Naive B cell (primary cell): ENCODE measurements around the gene MAP4K2. TPM values are rescaled to one million over a fixed set of nuclear protein-coding genes. Genes with fewer than 3 reads are reported as not detected.

Experiments
- ATAC-seq, 2 donors: fragments of 150-1000 bp; cut with Tn5 transposase; 2 replicates each; pipeline ENCODE4 v1.10.0; 2021; ENCODE audit warnings: low read depth in 2 of 2, mild to moderate bottlenecking in 2 of 2, moderate library complexity in 2 of 2
- DNase-seq: peaks from one replicate; pipeline ENCODE4 v3.0.0; 2022
- H3K27ac Mint-ChIP-seq, 6 donors: one replicate each; pipeline ENCODE4 v1.8.0; 2020 to 2022; ENCODE audit warnings: mild to moderate bottlenecking in 6 of 6, mixed read lengths in 6 of 6, moderate library complexity in 5 of 6, inconsistent platforms in 2 of 6
- H3K27me3 Mint-ChIP-seq, 3 donors: one replicate each; pipeline ENCODE4 v1.8.0; 2021 to 2022; ENCODE audit warnings: mixed read lengths in 3 of 3, mild to moderate bottlenecking in 1 of 3
- H3K36me3 Mint-ChIP-seq, 2 donors: one replicate each; pipeline ENCODE4 v1.8.0; 2020 to 2022; ENCODE audit warnings: mixed read lengths in 2 of 2, inconsistent platforms in 1 of 2, mild to moderate bottlenecking in 1 of 2
- H3K4me1 Mint-ChIP-seq, 3 donors: one replicate each; pipeline ENCODE4 v1.8.0; 2020 to 2022; ENCODE audit warnings: mixed read lengths in 3 of 3, inconsistent platforms in 1 of 3, mild to moderate bottlenecking in 1 of 3, moderate library complexity in 1 of 3
- H3K4me3 Mint-ChIP-seq, 8 donors: one replicate each; pipeline ENCODE4 v1.8.0; 2020 to 2022; ENCODE audit warnings: mild to moderate bottlenecking in 8 of 8, mixed read lengths in 8 of 8, moderate library complexity in 8 of 8, inconsistent platforms in 2 of 8
- H3K9me3 Mint-ChIP-seq, 7 donors: one replicate each; pipeline ENCODE4 v1.8.0; 2020 to 2022; ENCODE audit warnings: mixed read lengths in 7 of 7, mild to moderate bottlenecking in 5 of 7, inconsistent platforms in 2 of 7, moderate library complexity in 1 of 7
- polyA plus RNA-seq, 6 donors: library from polyadenylated mRNA; unstranded; fragments of 300-500 nt; fragmentation: Illumina TruSeq; gene quantifications; one replicate each; pipeline ENCODE4 v1.2.3, GENCODE V29; 2021; ENCODE audit warnings: low read depth in 6 of 6

MAP4K2 gene
- polyA plus RNA-seq, 6 donors from 2014 or later, result 29.8 to 65.0 (median 39.7) TPM

DNA sequence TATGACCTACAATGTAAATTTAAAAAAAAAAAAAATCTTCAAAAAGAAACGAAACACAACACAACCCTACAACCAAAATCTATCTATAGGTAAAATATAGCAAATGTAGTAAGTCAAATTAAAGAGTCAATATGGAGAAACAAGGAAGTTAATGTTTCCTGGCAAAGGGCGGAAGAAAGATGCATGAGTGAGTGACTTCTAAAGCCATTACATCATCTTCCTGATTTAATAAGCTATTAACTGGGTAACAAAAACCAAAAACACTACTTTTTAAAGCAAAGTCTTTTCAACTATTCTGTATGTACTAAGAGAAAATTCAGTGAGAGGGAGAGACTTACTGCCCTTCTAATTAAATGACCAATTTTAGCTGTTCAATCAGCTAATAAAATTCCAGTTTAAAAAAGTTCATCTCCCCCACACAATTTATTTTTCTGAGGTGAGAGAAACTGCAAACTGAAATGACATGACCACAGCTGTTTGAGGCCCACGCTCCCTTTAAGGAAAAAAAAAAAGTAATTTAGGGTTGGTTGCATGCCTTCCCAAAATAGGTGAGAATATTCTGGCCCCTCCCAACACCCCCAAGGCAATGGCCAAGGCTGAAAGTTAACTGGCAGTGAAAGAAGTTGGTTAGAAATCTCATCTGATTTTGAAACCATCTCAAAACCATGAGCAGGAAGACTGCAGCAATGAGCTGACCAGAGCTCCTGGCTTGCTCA is 30.6 kb downstream of the MAP4K2 start:
- Mint-ChIP-seq H3K9me3 (no peaks in the 10 kb centered on the region), H3K27me3 (no peaks in the 10 kb centered on the region), H3K4me1 (peaks cover 76 to 96% (median 82%) of the 10 kb centered on the region in 3 donors), H3K27ac (peak overlapping the region; percentile 84 to 99 (median 91)), H3K4me3 (peak overlapping the region; percentile 71 to 92 (median 78)), H3K36me3 (peaks cover 33 to 54% of the 10 kb centered on the region in 2 donors)
- ATAC-seq (peak; percentile 64 to 67), DNase-seq (peak; percentile 53)

DNA sequence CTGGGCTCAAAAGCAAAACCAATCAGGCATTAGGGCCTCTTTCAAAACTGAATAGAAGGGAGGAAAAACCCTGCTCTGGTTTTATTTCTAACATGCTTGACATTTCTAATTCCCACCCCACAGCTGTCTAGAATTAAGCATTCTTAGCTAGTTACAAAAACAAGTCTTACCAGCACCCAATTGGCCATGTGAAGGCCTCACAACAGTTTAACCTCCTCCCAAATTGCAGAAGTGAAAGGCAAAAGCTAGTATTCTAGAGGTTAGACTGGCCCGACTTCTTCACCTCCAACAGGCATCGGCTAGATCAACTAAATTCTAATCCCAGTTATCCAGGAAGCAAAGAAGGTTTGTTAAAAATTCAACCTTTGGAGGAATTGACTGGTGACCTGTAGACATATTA is 31.2 kb downstream of the MAP4K2 start:
- H3K9me3 Mint-ChIP-seq, result no peaks in the 10 kb centered on the region
- peaks cover 27 to 48% of the 10 kb centered on the region in 2 donors for H3K36me3 Mint-ChIP-seq
- H3K4me1 Mint-ChIP-seq, result peaks cover 70 to 96% (median 79%) of the 10 kb centered on the region in 3 donors
- ATAC-seq (peak; percentile 88 to 89), DNase-seq (peak; percentile 65)
- H3K27ac Mint-ChIP-seq, result peak overlapping the region; percentile 84 to 99 (median 91)
- H3K4me3 Mint-ChIP-seq, result peak overlapping the region; percentile 71 to 92 (median 78)
- no peaks in the 10 kb centered on the region for H3K27me3 Mint-ChIP-seq

DNA sequence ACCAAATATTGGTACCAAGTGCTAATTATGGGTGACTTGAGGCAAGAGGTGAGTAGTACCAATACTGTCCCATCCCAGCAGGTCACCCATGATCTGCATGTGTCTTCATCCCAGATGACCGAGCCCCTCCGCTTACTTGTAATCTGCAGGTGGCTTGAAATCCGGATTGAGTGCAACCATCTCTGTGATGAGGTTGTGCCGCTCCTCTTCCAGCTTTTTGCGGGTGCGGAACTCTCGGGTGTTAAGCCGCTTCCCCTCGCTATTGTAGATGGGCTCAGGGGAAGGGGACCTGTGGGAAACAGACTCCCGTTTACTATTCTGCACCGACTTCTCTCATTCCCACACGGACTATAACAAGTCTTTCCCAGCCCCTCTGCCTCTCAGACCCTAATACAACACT is 32.9 kb downstream of the MAP4K2 start:
- H3K4me3 Mint-ChIP-seq, result peak overlapping the region in 6 of 8 donors; percentile 43 to 81 (median 72)
- H3K27me3 Mint-ChIP-seq, result no peaks in the 10 kb centered on the region
- H3K36me3 Mint-ChIP-seq, result peaks cover 20 to 35% of the 10 kb centered on the region in 2 donors
- DNase-seq (no peak), ATAC-seq (no peak)
- H3K4me1 Mint-ChIP-seq, result peaks cover 65 to 89% (median 77%) of the 10 kb centered on the region in 3 donors
- H3K9me3 Mint-ChIP-seq, result no peaks in the 10 kb centered on the region
- H3K27ac Mint-ChIP-seq, result peak overlapping the region in 1 of 6 donors; percentile 93

DNA sequence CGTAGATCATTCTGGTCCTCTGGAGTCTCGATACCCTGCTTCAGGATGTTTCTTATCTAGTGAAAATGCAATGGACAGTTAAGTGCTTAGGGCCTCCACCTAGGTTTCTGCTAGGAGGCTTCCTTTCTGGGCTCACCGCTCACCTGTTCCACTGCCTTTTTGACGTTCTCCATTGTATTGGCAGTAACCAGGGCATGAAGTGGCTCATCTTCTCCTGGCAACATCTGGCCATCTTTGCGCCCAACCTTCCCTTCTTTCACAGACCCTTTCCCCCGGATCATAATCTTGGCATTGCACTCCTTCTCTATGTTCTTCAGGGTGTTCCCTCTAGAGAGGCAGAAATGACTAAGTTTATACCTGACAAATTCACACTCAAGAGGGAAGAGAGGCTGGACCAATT is 33.7 kb downstream of the MAP4K2 start:
- Mint-ChIP-seq H3K27ac (peak overlapping the region; percentile 51 to 95 (median 86)), H3K36me3 (peaks cover 29 to 41% of the 10 kb centered on the region in 2 donors), H3K9me3 (no peaks in the 10 kb centered on the region), H3K4me3 (peak overlapping the region in 6 of 8 donors; percentile 24 to 59 (median 36)), H3K4me1 (peaks cover 71 to 89% (median 78%) of the 10 kb centered on the region in 3 donors), H3K27me3 (no peaks in the 10 kb centered on the region)
- ATAC-seq (no peak), DNase-seq (no peak)

DNA sequence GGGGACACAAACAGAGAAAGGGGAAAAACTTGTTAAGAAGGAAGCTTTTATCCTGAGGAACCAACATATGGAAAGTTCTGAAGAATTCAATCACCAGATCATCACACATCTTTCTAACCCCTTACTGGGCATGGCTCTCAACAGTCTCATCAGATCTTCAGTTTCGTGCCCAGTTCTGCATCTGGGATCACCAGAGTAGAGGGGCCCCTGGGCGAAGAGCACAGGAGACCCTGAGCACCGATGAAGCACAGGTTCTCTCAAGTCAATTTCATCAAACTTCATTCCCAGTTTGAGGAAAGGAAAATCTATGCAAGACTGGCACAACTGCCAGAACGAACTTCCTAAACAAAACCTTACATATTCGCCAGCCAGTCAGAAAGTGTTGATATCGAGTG is 34.7 kb downstream of the MAP4K2 start:
- DNase-seq (no peak), ATAC-seq (no peak)
- Mint-ChIP-seq H3K36me3 (peaks cover 29 to 44% of the 10 kb centered on the region in 2 donors), H3K4me1 (peaks cover 70 to 91% (median 82%) of the 10 kb centered on the region in 3 donors), H3K27ac (peak overlapping the region in 4 of 6 donors; percentile 20 to 90 (median 59)), H3K27me3 (no peaks in the 10 kb centered on the region), H3K9me3 (no peaks in the 10 kb centered on the region), H3K4me3 (peak overlapping the region in 6 of 8 donors; percentile 47 to 87 (median 62))

DNA sequence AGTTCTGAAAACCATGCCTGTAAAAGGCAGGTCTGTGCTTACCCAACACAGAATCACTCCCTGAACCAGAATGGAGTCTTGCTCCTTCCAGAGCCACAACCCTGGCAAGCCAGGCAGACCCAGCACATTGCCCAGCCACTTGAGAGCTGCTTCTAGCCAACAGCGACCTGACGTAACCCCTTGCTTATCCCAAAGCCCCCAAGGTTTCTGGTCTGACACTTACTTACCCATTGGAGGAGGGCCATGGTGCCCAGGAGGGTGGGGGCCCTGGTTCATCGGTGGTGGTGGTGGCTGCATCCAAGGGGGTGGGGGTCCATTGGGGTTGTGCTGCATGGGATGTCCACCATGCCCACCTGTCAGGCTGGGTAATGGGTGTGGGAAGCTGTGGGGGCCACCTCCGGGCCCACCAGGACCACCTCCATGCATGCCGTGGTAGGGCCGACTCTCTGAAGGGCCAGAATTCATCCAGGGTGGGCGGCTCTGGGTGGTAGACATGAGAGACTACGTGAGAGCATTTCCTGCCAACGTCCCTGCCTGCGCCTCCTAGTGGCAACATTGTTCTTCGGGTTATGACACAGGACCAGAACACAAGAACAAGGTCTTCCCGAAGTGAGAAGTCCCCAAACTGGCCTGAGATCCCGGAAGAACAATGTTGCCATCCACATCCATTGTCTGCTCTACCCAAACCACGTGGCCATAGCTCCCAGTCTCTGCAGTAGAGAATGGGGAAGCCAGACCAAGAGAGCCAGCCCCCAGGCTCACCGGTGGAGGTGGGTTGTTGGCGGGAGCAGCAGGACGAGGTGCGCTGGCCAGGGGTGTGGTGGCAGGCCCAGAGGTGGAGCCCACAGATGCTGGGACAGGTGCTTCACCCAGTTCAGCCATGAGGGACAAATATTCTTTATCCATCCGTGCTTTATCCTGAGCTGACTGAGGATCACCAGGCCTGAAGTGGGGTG is 35.4 kb downstream of the MAP4K2 start:
- H3K27ac Mint-ChIP-seq, result peak overlapping the region; percentile 81 to 93 (median 88)
- H3K4me3 Mint-ChIP-seq, result peak overlapping the region; percentile 56 to 87 (median 66)
- H3K27me3 Mint-ChIP-seq, result no peaks in the 10 kb centered on the region
- peaks cover 74 to 91% (median 86%) of the 10 kb centered on the region in 3 donors for H3K4me1 Mint-ChIP-seq
- DNase-seq (peak; percentile 72), ATAC-seq (peak in 1 of 2 donors; percentile 10)
- no peaks in the 10 kb centered on the region for H3K9me3 Mint-ChIP-seq
- peaks cover 29 to 50% of the 10 kb centered on the region in 2 donors for H3K36me3 Mint-ChIP-seq

DNA sequence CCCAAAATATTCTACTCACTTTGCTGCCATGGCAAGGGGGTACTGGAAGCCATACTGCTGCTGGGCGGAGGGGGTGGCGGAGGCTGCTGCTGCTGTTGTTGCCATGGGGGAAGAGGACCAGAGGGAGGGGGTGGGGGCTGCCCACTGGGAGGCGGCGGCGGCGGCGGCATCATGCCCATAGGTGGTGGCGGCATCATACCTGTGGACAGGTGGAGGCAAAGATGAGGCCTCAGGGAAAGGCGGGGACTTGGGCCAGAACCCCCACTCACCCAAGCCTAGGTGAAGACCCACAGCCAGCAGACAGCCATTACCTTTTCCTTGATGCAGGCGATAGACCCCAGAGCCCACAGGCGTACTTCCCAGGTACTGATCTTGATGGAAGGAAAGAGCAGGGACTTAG is 36.1 kb downstream of the MAP4K2 start:
- Mint-ChIP-seq H3K4me3 (peak overlapping the region in 3 of 8 donors; percentile 15 to 72 (median 35)), H3K9me3 (no peaks in the 10 kb centered on the region), H3K27me3 (no peaks in the 10 kb centered on the region), H3K27ac (peak overlapping the region in 5 of 6 donors; percentile 81 to 93 (median 88)), H3K36me3 (peaks cover 22 to 55% of the 10 kb centered on the region in 2 donors), H3K4me1 (peaks cover 76 to 91% (median 86%) of the 10 kb centered on the region in 3 donors)
- DNase-seq (no peak), ATAC-seq (no peak)

DNA sequence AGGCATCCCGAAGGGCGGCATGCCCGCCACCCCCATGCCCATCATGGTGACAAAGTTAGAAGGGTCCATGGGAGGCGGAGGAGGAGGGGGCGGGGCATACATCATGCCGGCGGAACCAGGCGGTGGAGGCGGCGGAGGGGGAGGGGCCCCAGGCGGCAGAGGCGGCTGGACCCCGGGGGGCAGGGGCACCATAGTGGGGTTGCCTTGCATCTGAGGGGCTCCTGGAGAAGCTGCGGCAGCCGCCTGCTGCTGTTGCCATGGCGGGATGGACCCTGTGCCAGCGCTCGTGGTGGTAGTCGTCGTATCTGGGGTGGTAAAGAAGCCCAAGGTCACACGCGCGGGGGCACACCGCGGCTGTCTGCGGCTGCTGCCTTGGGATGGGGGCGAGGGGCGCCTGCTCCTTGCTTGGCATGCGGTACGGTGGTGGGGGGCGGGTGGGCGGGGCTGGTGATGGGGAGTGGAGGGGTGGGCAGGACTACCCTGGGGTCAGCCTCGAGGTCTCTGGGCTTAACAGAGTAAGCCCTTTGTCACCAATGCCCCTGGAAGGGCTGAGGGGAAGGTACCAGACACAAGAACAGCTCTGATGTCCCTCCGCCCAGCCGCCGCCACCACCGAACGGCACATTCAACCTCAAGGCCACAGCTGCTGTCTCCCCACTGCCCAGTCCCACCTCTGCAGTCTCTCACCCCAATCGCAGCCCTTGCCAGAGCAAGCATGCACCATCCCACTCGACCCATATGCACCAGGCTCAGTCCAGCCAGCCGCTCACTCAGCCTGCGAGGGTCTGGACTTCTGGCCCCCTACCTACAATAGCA is 37.0 kb downstream of the MAP4K2 start:
- peak overlapping the region in 4 of 8 donors; percentile 41 to 87 (median 68) for H3K4me3 Mint-ChIP-seq
- no peak for ATAC-seq
- no peaks in the 10 kb centered on the region for H3K27me3 Mint-ChIP-seq
- DNase-seq, result no peak
- H3K27ac Mint-ChIP-seq, result peak overlapping the region; percentile 54 to 88 (median 68)
- peaks cover 22 to 53% of the 10 kb centered on the region in 2 donors for H3K36me3 Mint-ChIP-seq
- peaks cover 69 to 90% (median 84%) of the 10 kb centered on the region in 3 donors for H3K4me1 Mint-ChIP-seq
- no peaks in the 10 kb centered on the region for H3K9me3 Mint-ChIP-seq

DNA sequence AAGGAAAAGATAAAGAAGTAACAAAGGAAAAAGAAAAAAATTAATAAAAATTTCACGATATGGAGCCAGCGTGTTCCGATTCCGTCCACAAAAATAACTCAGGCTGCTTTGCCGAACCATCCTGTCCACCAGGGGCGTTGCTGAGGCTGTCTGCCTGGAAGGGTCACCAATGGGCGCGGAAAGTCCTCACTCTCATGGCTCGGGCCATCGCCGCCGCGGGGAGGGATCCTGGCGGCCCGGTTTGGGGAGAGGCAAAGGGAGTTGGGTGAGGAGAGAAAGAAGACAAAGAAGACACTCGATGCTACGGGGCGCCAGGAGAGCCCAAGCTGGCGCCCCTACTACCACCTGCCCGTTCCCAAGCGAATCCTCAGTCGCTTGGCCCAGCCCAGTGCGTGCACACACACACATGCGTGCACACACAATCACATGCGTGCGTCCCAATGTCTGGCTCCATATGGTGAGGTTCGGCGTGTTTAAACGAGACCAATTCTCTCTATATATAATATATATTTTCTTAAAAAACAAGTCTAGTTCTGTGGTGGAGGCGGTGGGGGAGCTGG is 37.6 kb downstream of the MAP4K2 start:
- ATAC-seq (no peak), DNase-seq (no peak)
- Mint-ChIP-seq H3K27me3 (no peaks in the 10 kb centered on the region), H3K4me3 (peak overlapping the region in 7 of 8 donors; percentile 9 to 96 (median 87)), H3K4me1 (peaks cover 62 to 89% (median 82%) of the 10 kb centered on the region in 3 donors), H3K36me3 (peaks cover 16 to 46% of the 10 kb centered on the region in 2 donors), H3K27ac (peak overlapping the region in 5 of 6 donors; percentile 54 to 98 (median 76)), H3K9me3 (no peaks in the 10 kb centered on the region)

DNA sequence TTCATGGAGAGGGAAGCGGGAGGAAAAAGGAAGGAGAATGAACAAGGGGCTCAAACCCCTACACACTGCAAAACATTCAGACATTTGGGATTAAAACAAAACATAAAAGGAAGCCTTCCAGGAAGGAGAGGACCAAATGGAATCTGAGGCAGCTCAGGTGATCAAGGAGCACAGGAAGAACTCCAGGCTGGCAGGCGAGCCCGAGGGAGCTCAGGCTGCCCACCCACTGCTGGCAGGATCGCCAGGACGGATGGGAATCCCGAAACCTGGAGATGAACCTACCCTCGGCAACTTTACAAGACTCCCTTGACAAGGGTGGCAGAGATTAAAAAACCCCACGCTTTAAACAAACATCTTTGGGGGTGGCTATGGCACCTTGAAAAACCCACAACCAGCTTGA is 38.3 kb downstream of the MAP4K2 start:
- H3K4me1 Mint-ChIP-seq, result peaks cover 64 to 91% (median 85%) of the 10 kb centered on the region in 3 donors

DNA sequence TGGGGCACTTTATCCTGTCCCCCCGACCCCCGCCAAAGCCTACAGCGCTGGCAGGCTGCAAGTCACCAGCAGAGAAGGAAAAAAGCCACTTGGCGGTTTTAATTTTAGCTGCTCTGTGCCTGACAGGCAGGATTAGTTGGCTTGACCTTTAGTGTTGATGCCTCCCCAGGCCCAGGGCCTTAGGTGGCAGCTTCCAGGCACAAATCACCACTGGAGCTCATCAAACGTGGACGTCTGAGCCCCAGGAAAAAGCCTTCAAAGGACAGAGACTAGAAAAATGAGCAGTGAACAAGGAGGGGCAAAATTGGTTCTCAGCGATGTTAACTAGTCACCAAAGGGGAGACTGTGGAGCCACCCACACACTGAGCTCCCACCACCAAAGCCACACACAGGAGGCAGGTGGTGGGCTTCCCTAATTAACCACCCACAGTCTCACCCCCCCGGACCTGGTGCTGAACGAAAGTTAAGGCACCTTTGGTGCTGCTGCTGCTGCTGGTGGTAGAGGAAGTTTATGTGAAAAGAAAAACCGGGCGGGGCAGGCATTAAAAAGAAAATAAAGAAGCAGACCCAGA is 38.9 kb downstream of the MAP4K2 start:
- DNase-seq (peak; percentile 85), ATAC-seq (peak; percentile 74 to 81)
- Mint-ChIP-seq H3K27me3 (no peaks in the 10 kb centered on the region), H3K9me3 (no peaks in the 10 kb centered on the region), H3K4me1 (peaks cover 63 to 92% (median 85%) of the 10 kb centered on the region in 3 donors), H3K36me3 (peaks cover 10 to 38% of the 10 kb centered on the region in 2 donors), H3K4me3 (peak overlapping the region; percentile 64 to 96 (median 87)), H3K27ac (peak overlapping the region; percentile 47 to 98 (median 92))

More for the DNA sequence above, 38.3 kb downstream of the MAP4K2 start:
- H3K4me3 Mint-ChIP-seq, result peak overlapping the region; percentile 64 to 96 (median 87)
- H3K9me3 Mint-ChIP-seq, result no peaks in the 10 kb centered on the region
- no peaks in the 10 kb centered on the region for H3K27me3 Mint-ChIP-seq
- DNase-seq, result no peak
- no peak for ATAC-seq
- peaks cover 15 to 44% of the 10 kb centered on the region in 2 donors for H3K36me3 Mint-ChIP-seq
- H3K27ac Mint-ChIP-seq, result peak overlapping the region; percentile 76 to 98 (median 92)

DNA sequence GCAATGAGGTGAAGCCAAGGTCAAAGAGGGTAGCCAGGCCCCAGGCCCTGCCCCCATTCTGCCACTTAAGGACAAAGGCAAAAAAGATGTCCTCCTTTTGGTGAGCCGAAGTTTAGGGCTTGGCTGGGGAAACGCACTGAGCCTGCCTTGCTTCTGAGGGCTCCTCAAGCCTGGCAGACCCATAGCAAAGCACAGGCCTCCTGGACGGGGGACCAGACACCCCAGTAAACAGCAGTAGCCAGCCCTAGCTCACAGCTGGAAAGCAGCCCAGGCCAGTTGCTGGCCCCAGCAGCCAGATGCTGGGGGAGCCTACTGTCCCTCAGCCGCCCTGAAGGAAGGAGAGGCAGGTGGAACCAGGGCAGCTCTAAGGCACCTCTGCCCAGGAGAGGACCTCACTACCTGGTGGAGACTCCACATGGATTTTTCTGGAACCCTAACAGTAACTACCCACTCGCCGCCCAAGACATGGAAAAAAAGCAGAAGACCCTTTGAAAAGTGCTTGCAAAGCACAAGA is 39.4 kb downstream of the MAP4K2 start:
- ATAC-seq, result no peak
- Mint-ChIP-seq H3K4me3 (peak overlapping the region; percentile 64 to 96 (median 86)), H3K4me1 (peaks cover 61 to 91% (median 85%) of the 10 kb centered on the region in 3 donors), H3K36me3 (peaks cover 9 to 34% of the 10 kb centered on the region in 2 donors), H3K9me3 (no peaks in the 10 kb centered on the region), H3K27ac (peak overlapping the region; percentile 65 to 98 (median 95)), H3K27me3 (no peaks in the 10 kb centered on the region)
- no peak for DNase-seq
